Measurements from ENCODE around the gene CNKSR3.
A peak's percentile ranks its signal among the peaks of the same experiment; 100 is the strongest.

The CNKSR3 gene

GRCh38 chr6:154500769-154501577, 9.5 kb downstream of the CNKSR3 start:
- DNase-seq: no peak

- peak in 2 of 3 donors; percentile 16 to 32 for DNase-seq
Measured at GRCh38 chr6:154499855-154500589, 10.5 kb downstream of the CNKSR3 start.

- no peak for DNase-seq
Measured at GRCh38 chr6:154498340-154498934, 12.0 kb downstream of the CNKSR3 start.

- DNase-seq: no peak
Measured at GRCh38 chr6:154496793-154497517, 13.5 kb downstream of the CNKSR3 start.

GRCh38 chr6:154496186-154496585, 14.3 kb downstream of the CNKSR3 start:
- no peak for DNase-seq

- DNase-seq: no peak
Measured at GRCh38 chr6:154494592-154495311, 15.7 kb downstream of the CNKSR3 start.

- no peak for DNase-seq
Measured at GRCh38 chr6:154491567-154492470, 18.7 kb downstream of the CNKSR3 start.

GRCh38 chr6:154489822-154490221, 20.7 kb downstream of the CNKSR3 start:
- no peak for DNase-seq

- no peak for DNase-seq
Measured at GRCh38 chr6:154488802-154489437, 21.6 kb downstream of the CNKSR3 start.

GRCh38 chr6:154488248-154488593, 22.3 kb downstream of the CNKSR3 start:
- no peak for DNase-seq

GRCh38 chr6:154487367-154488247, 22.9 kb downstream of the CNKSR3 start:
- DNase-seq: peak; percentile 39 to 43 (median 40)

- no peak for DNase-seq
Measured at GRCh38 chr6:154485815-154486214, 24.7 kb downstream of the CNKSR3 start.

- peak in 2 of 3 donors; percentile 23 to 33 for DNase-seq
Measured at GRCh38 chr6:154484942-154485341, 25.5 kb downstream of the CNKSR3 start.

- DNase-seq: no peak
Measured at GRCh38 chr6:154482858-154483257, 27.6 kb downstream of the CNKSR3 start.

GRCh38 chr6:154481521-154482013, 28.9 kb downstream of the CNKSR3 start:
- DNase-seq: peak; percentile 18 to 35 (median 19)

- no peak for DNase-seq
Measured at GRCh38 chr6:154479771-154480639, 30.5 kb downstream of the CNKSR3 start.

GRCh38 chr6:154479351-154479769, 31.1 kb downstream of the CNKSR3 start:
- DNase-seq: no peak

GRCh38 chr6:154478701-154479060, 31.8 kb downstream of the CNKSR3 start:
- DNase-seq: no peak
